ENCODE data around the gene MEIKIN.

DNA sequence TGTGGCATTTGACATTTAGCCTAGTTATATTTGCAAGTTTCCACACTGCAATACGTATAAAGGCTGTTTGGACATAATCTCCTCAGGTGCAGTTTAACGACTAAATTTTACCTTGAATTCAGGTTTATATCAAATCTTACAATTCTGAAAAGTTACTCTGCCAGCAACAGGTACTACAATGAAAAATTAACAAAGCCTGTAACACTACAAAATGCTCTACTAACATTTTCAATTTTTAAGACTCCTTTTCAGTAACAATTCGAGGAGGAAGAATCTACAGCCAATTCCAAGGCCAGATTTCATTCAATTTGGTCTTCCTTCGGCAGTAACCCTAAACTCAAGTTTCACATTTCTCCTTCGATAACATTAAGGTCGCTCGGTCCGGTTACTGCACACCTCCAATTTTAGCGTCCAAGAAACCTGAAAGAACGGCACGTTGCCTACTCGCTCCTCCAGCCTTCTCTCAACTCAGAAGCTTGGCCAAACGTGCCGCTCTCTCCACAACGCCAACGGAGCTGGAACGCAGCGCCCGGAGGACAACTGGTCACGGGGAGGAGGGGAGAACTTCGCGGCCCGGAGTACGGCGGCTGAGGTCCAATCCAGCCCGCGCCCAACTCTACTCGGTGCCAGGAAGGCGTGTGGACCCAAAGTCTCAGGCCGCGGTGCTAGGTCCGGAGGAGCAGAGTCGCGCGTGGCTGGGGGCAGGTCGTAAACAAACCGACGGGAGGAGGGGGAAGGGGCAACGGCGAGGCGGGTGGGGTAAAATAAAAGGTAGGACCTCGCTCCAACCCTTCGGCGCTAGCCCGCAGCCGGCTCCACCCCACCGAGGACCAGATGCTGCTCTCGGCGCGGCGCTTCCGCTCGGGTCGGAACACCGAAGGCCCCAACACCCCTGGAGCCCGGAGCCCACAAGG, 149.3 kb downstream of the MEIKIN start:
- TF ChIP-seq EP300 (IDR thresholded peaks at IDR 0.05; ENCODE audit: borderline replicate concordance) (no peak), TAF1 (IDR thresholded peaks at IDR 0.05; ENCODE audit: low read depth) (no peak), RAD21 (IDR thresholded peaks at IDR 0.05; ENCODE audit: low read depth) (no peak), CEBPB (IDR thresholded peaks at IDR 0.05) (no peak), TCF12 (IDR thresholded peaks at IDR 0.05; ENCODE audit: low read depth) (no peak; the same call in 1 of the 2 replicates)
- TF ChIP-seq, protein P1, sequence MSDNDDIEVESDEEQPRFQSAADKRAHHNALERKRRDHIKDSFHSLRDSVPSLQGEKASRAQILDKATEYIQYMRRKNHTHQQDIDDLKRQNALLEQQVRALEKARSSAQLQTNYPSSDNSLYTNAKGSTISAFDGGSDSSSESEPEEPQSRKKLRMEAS (IDR thresholded peaks at IDR 0.05), result peak; percentile 12; the same call in 1 of the 2 replicates

Data from Ishikawa (cell line).